GM21381 (cell line): ENCODE results near the gene CD84.
"Not testable (repeated sequence)": the region's sequence is repeated elsewhere in the genome, so short reads cannot be mapped to it uniquely, and the experiment has no call there.

ENCODE experiments used
- ATAC-seq: cut with Tn5 transposase; IDR thresholded peaks from one replicate; pipeline ENCODE4 v1.9.1; 2021; ENCODE audit warnings: mild to moderate bottlenecking, moderate library complexity; ENCODE audit not compliant: unreplicated experiment

CD84 gene

GRCh38 chr1:160610569-160611242 lies 31.4 kb upstream of the CD84 start:
- ATAC-seq = no peak

GRCh38 chr1:160608941-160609340 lies 29.6 kb upstream of the CD84 start:
- ATAC-seq = no peak

- no peak for ATAC-seq
Observed at GRCh38 chr1:160608514-160608913, 29.2 kb upstream of the CD84 start.

- ATAC-seq = no peak
Observed at GRCh38 chr1:160608057-160608456, 28.8 kb upstream of the CD84 start.

GRCh38 chr1:160607672-160608032 lies 28.4 kb upstream of the CD84 start:
- peak; percentile 9 for ATAC-seq

GRCh38 chr1:160607011-160607671 lies 27.8 kb upstream of the CD84 start:
- ATAC-seq = peak; percentile 67

- peak; percentile 4 for ATAC-seq
Observed at GRCh38 chr1:160606611-160607010, 27.3 kb upstream of the CD84 start.

GRCh38 chr1:160605792-160606479 lies 26.6 kb upstream of the CD84 start:
- no peak for ATAC-seq

GRCh38 chr1:160605205-160605604 lies 25.9 kb upstream of the CD84 start:
- ATAC-seq = no peak

GRCh38 chr1:160597705-160598104 lies 18.4 kb upstream of the CD84 start:
- ATAC-seq = no peak

GRCh38 chr1:160597051-160597450 lies 17.8 kb upstream of the CD84 start:
- no peak for ATAC-seq

- no peak for ATAC-seq
Observed at GRCh38 chr1:160590488-160590887, 11.2 kb upstream of the CD84 start.

GRCh38 chr1:160588468-160588867 lies 9.2 kb upstream of the CD84 start:
- ATAC-seq = no peak

GRCh38 chr1:160584784-160585183 lies 5.5 kb upstream of the CD84 start:
- no peak for ATAC-seq

- ATAC-seq = not testable (repeated sequence)
Observed at GRCh38 chr1:160582976-160583375, 3.7 kb upstream of the CD84 start.

- no peak for ATAC-seq
Observed at GRCh38 chr1:160581961-160582360, 2.7 kb upstream of the CD84 start.

- ATAC-seq = no peak
Observed at GRCh38 chr1:160580221-160580812, 1.0 kb upstream of the CD84 start.

GRCh38 chr1:160578525-160579191 lies 638 bp downstream of the CD84 start:
- no peak for ATAC-seq

- no peak for ATAC-seq
Observed at GRCh38 chr1:160578175-160578524, 1.1 kb downstream of the CD84 start.

- no peak for ATAC-seq
Observed at GRCh38 chr1:160577671-160578070, 1.6 kb downstream of the CD84 start.

- ATAC-seq = no peak
Observed at GRCh38 chr1:160576884-160577283, 2.4 kb downstream of the CD84 start.
